HG02885 (cell line): ENCODE measurements around the gene SLC12A5.
"Not testable (repeated sequence)": the region's sequence is repeated elsewhere in the genome, so short reads cannot be mapped to it uniquely, and the experiment has no call there.

Source experiments
- ATAC-seq: cut with Tn5 transposase; IDR thresholded peaks from one replicate; pipeline ENCODE4 v1.9.1; 2021; ENCODE audit warnings: mild to moderate bottlenecking; ENCODE audit not compliant: unreplicated experiment, poor library complexity

SLC12A5 gene

DNA sequence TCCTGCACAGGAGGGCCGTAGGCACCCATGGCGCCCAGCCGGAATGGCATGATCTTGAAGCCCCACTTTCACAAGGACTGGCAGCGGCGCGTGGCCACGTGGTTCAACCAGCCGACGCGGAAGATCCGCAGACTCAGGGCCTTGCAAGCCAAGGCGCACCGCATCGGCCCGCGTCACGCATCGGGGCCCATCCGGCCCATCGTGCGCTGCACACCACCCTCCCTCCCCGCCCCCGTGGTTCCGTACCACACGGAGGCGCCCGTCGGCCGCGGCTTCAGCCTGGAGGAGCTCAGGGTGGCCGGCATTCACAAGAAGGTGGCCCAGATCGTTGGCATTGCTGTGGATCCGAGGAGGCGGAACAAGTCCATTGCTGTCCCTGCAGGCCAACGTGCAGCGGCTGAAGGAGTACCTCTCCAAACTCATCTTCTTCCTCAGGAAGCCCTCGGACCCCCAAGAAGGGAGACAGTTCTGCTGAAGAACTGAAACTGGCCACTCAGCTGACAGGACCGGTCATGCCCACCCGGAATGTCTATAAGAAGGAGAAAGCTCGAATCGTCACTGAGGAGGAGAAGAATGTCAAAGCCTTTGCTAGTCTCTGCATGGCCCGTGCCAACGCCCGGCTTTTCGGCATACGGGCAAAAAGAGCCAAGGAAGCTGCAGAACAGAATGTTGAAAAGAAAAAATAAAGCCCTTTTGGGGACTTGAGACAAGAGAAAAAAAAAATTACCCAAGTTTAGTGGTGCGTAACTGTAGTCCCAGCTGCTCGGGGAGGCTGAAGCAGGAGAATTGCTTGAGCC lies 70.7 kb downstream of the SLC12A5 start:
- ATAC-seq = no peak

GRCh38 chr20:46100444-46100843 lies 71.4 kb downstream of the SLC12A5 start:
- ATAC-seq = not testable (repeated sequence)

DNA sequence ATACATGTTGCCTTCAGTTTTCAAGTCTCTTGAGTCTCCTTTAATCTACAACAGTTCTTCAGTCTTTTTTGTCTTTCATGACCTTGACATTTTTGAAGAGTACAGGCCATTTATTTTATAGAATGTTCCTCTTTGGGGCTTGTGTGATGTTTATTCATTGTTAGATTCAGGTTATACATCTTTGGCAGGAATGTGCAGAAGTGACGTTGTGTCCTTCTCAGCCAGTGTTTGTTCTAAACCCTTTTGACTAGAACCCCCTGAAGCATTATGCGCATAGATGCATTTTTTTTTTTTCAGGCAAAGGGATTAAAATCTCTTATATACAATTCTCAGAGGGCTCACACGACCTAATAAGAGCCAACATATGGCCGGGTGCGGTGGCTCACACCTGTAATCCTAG lies 72.0 kb downstream of the SLC12A5 start:
- ATAC-seq = no peak

DNA sequence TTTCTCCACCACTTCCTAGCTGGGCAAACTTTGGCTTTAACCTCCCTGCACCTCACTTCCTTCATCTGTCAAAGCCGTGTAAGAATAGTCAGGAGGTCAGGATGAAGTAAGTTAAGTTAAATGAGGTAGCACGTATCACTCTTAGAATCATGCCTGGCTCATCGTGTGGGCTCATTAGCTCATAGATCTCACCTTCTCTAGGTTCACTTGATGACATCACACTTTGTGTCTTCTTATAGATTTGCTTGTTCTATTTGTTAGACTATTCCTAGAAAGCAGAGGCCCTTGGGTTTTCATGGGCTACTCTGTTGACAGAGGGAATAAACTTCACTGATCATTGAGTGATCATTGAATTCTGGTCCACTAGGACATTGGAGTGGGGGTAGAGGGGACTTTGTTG lies 72.9 kb downstream of the SLC12A5 start:
- ATAC-seq = no peak

DNA sequence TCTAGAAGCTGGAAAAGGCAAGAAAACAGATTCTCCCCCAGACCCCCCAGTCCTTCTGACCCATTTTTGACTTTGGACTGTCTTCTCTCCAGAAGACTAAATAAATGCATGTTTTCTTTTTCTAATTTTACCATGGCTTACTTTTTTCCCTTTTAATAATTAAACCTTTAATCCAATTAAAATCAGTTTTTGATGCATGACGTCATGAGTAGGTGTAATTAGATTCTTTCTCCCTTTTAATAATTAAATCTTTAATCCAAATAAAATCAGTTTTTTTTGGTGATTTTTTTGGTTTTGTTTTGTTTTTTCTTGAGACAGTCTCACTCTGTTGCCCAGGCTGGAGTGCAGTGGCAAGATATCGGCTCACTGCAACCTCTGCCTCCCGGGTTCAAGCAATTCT lies 73.9 kb downstream of the SLC12A5 start:
- ATAC-seq = no peak

GRCh38 chr20:46104262-46104661 lies 75.2 kb downstream of the SLC12A5 start:
- ATAC-seq = no peak

GRCh38 chr20:46107061-46107460 lies 78.0 kb downstream of the SLC12A5 start:
- ATAC-seq = no peak

- peak; percentile 87 for ATAC-seq
These were observed 79.4 kb downstream of the SLC12A5 start for GRCh38 chr20:46108435-46108841.

DNA sequence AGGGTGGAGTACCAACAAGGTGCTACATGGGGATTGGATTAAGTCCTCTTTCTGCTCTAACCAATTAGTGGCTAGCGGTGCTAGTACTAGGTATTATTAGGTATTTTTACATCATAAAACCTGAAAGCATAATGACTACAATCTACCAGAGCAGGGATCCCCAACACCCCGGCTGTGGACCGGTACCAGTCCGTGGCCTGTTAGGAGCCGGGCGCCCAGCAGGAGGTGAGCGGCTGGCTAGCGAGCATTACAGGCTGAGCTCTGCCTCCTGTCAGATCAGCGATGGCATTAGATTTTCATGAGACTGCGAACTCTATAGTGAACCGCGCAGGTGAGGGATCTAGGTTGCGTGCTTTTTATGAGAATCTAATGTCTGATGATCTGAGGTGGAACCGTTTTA lies 80.0 kb downstream of the SLC12A5 start:
- no peak for ATAC-seq
